ENCODE results near the gene NLN.

The NLN gene

DNA sequence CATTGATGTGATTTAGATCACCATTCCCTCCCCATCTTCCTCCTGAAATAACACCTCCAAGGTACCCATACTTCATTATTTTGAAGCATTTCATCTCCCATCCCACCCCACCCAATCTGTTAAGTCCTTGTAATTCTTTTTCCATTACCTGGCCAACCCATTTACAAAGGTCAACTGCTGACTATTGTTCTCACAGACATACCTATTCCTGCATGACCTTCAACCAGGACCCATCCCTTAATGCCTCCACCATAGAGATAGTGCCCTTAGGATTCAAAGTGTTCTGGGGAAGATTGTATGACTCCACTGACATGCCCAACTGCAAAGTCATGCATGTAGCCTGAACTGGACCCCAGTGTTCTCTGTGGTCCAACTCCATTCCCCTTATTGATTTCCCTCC lies 91.2 kb downstream of the NLN start:
- H3K4me3 ChIP-seq (ENCODE audit: insufficient read depth in 1 of 2, low read depth in 1 of 2, low read length in 2 of 2): no peak overlapping the region
- no peak overlapping the region for H3K4me2 ChIP-seq (ENCODE audit: low read length, poor library complexity, severe bottlenecking)
- no peak overlapping the region for H2AFZ ChIP-seq (ENCODE audit: low read depth, low read length)
- H3K27me3 ChIP-seq (ENCODE audit: control insufficient read depth in 1 of 2, insufficient read depth in 1 of 2, low read length in 2 of 2): no peaks in the 10 kb centered on the region
- H3K14ac ChIP-seq (ENCODE audit: low read length in 2 of 2): no peak overlapping the region
- no peak overlapping the region for H2AK5ac ChIP-seq (ENCODE audit: low read length, severe bottlenecking)
- H3K27ac ChIP-seq (ENCODE audit: low read length, poor library complexity, severe bottlenecking): no peak overlapping the region
- H3K4me1 ChIP-seq (ENCODE audit: control insufficient read depth, insufficient read depth, low read depth, low read length): peaks cover under 1% of the 10 kb centered on the region
- H4K91ac ChIP-seq (ENCODE audit: low read length): no peak overlapping the region
- no peak overlapping the region for H3K4ac ChIP-seq (ENCODE audit: low read depth in 1 of 2, low read length in 2 of 2)
- H2BK15ac ChIP-seq (ENCODE audit: low read depth, poor library complexity, severe bottlenecking): no peak overlapping the region
- H2BK5ac ChIP-seq (ENCODE audit: low read depth, low read length, poor library complexity, severe bottlenecking): no peak overlapping the region
- no peak for DNase-seq
- H3K79me1 ChIP-seq (replicated peaks; ENCODE audit: low read length, poor library complexity, severe bottlenecking): peaks cover 5% of the 10 kb centered on the region
- no peak overlapping the region for H3K23ac ChIP-seq (ENCODE audit: low read length in 2 of 2)
- no peaks in the 10 kb centered on the region for H3K9me3 ChIP-seq (ENCODE audit: control insufficient read depth, low read length)
- no peak overlapping the region for H3K9ac ChIP-seq (ENCODE audit: low read length)
- no peak overlapping the region for H4K8ac ChIP-seq (ENCODE audit: low read length)
- no peak overlapping the region for H3K18ac ChIP-seq (ENCODE audit: low read depth in 1 of 2, low read length in 2 of 2)
- H2BK12ac ChIP-seq (ENCODE audit: low read length in 2 of 2): no peak overlapping the region
- peaks cover 0 to 39% of the 10 kb centered on the region in 2 experiments for H3K36me3 ChIP-seq (ENCODE audit: control insufficient read depth in 1 of 2, insufficient read depth in 2 of 2, low read depth in 1 of 2, low read length in 2 of 2)
- H2BK120ac ChIP-seq (ENCODE audit: low read depth, low read length): no peak overlapping the region

DNA sequence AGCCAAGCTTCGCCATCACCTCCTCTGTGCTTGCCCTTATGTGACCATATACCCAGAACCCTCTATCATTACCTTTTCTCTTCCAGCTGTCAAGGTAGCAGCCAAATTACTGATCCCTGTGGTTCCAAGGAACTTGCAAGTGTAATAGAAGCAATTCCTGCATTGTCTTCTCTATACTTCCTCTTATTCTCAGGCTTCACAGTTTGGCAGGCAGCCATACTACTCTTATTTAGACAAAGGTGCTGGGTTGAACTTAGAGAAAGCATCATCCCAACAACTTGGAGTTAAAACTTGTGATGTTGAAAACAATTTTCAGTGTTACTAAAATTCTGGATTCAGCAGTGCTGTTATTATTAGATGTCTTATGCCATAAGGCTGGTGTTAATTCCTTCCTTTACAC lies 93.2 kb downstream of the NLN start:
- no peak overlapping the region for H3K4ac ChIP-seq (ENCODE audit: low read depth in 1 of 2, low read length in 2 of 2)
- no peak overlapping the region for H3K14ac ChIP-seq (ENCODE audit: low read length in 2 of 2)
- no peak overlapping the region for H2BK12ac ChIP-seq (ENCODE audit: low read length in 2 of 2)
- H4K8ac ChIP-seq (ENCODE audit: low read length): no peak overlapping the region
- H3K9me3 ChIP-seq (ENCODE audit: control insufficient read depth, low read length): no peaks in the 10 kb centered on the region
- H2AK5ac ChIP-seq (ENCODE audit: low read length, severe bottlenecking): no peak overlapping the region
- H2BK5ac ChIP-seq (ENCODE audit: low read depth, low read length, poor library complexity, severe bottlenecking): no peak overlapping the region
- no peak overlapping the region for H2AFZ ChIP-seq (ENCODE audit: low read depth, low read length)
- H3K27me3 ChIP-seq (ENCODE audit: control insufficient read depth in 1 of 2, insufficient read depth in 1 of 2, low read length in 2 of 2): no peaks in the 10 kb centered on the region
- no peak overlapping the region for H3K18ac ChIP-seq (ENCODE audit: low read depth in 1 of 2, low read length in 2 of 2)
- no peak overlapping the region for H4K91ac ChIP-seq (ENCODE audit: low read length)
- no peak for DNase-seq
- H3K4me3 ChIP-seq (ENCODE audit: insufficient read depth in 1 of 2, low read depth in 1 of 2, low read length in 2 of 2): no peak overlapping the region
- H3K79me1 ChIP-seq (replicated peaks; ENCODE audit: low read length, poor library complexity, severe bottlenecking): peaks cover 6% of the 10 kb centered on the region
- no peak overlapping the region for H3K9ac ChIP-seq (ENCODE audit: low read length)
- H3K36me3 ChIP-seq (ENCODE audit: control insufficient read depth in 1 of 2, insufficient read depth in 2 of 2, low read depth in 1 of 2, low read length in 2 of 2): peaks cover 0 to 44% of the 10 kb centered on the region in 2 experiments
- no peak overlapping the region for H3K27ac ChIP-seq (ENCODE audit: low read length, poor library complexity, severe bottlenecking)
- no peaks in the 10 kb centered on the region for H3K4me1 ChIP-seq (ENCODE audit: control insufficient read depth, insufficient read depth, low read depth, low read length)
- no peak overlapping the region for H2BK15ac ChIP-seq (ENCODE audit: low read depth, poor library complexity, severe bottlenecking)
- no peak overlapping the region for H3K4me2 ChIP-seq (ENCODE audit: low read length, poor library complexity, severe bottlenecking)
- H2BK120ac ChIP-seq (ENCODE audit: low read depth, low read length): no peak overlapping the region
- WGBS: 97% methylated on average over 1 of the region's 1 CpG
- H3K23ac ChIP-seq (ENCODE audit: low read length in 2 of 2): no peak overlapping the region

DNA sequence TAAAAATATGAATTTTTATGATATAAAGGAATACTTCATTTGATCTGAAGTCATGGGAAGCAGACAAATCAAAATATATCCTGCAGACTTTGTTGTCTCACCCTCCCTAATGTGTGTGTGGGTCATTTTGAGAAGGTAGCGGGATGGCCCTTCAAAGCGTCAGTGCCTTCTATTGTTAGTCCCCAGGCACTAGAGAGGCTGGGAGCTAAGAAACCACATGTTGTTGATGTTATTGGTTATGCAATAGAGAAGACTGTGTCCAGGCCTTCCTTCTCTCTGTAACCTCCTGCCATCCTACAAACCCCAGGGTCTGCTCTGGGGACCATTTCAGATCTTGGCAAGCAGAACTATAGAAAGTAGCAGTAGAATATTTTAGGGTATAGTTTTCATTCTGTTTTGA lies 94.7 kb downstream of the NLN start:
- DNase-seq: peak; percentile 45
- Histone ChIP-seq H4K8ac (ENCODE audit: low read length) (no peak overlapping the region), H3K14ac (ENCODE audit: low read length in 2 of 2) (no peak overlapping the region), H3K27ac (ENCODE audit: low read length, poor library complexity, severe bottlenecking) (no peak overlapping the region), H2BK12ac (ENCODE audit: low read length in 2 of 2) (no peak overlapping the region), H3K4me2 (ENCODE audit: low read length, poor library complexity, severe bottlenecking) (no peak overlapping the region), H2AK5ac (ENCODE audit: low read length, severe bottlenecking) (no peak overlapping the region), H2BK120ac (ENCODE audit: low read depth, low read length) (no peak overlapping the region), H4K91ac (ENCODE audit: low read length) (no peak overlapping the region), H3K27me3 (ENCODE audit: control insufficient read depth in 1 of 2, insufficient read depth in 1 of 2, low read length in 2 of 2) (no peaks in the 10 kb centered on the region), H3K4ac (ENCODE audit: low read depth in 1 of 2, low read length in 2 of 2) (no peak overlapping the region), H3K23ac (ENCODE audit: low read length in 2 of 2) (no peak overlapping the region), H2AFZ (ENCODE audit: low read depth, low read length) (no peak overlapping the region), H3K18ac (ENCODE audit: low read depth in 1 of 2, low read length in 2 of 2) (no peak overlapping the region), H3K36me3 (ENCODE audit: control insufficient read depth in 1 of 2, insufficient read depth in 2 of 2, low read depth in 1 of 2, low read length in 2 of 2) (peaks cover 0 to 44% of the 10 kb centered on the region in 2 experiments), H3K4me3 (ENCODE audit: insufficient read depth in 1 of 2, low read depth in 1 of 2, low read length in 2 of 2) (no peak overlapping the region), H3K9ac (ENCODE audit: low read length) (no peak overlapping the region), H2BK15ac (ENCODE audit: low read depth, poor library complexity, severe bottlenecking) (no peak overlapping the region), H3K79me1 (replicated peaks; ENCODE audit: low read length, poor library complexity, severe bottlenecking) (peaks cover 6% of the 10 kb centered on the region), H3K4me1 (ENCODE audit: control insufficient read depth, insufficient read depth, low read depth, low read length) (no peaks in the 10 kb centered on the region), H2BK5ac (ENCODE audit: low read depth, low read length, poor library complexity, severe bottlenecking) (no peak overlapping the region), H3K9me3 (ENCODE audit: control insufficient read depth, low read length) (no peaks in the 10 kb centered on the region)
- WGBS: 94% methylated on average over 2 of the region's 2 CpGs

DNA sequence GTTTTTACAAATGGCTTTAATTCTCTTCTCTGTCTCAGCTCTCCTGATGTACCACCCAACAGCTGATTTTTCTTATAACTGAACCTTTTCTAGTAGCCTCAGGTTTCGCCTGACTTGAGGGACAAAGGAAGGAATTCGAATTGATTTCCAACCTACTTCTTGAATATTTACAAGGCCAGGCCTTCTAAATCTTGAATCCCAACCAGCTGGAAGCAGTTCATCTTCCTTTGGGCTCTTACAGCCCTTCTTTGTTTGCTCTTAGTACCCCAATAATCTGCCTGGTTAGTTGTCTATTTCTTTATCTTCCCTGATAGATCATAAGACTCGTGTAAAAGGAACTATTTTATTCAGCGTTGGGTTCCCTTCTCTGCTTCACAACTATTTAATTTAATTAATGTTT lies 95.9 kb downstream of the NLN start:
- Histone ChIP-seq H3K4me1 (ENCODE audit: control insufficient read depth, insufficient read depth, low read depth, low read length) (peaks cover 2% of the 10 kb centered on the region), H2BK12ac (ENCODE audit: low read length in 2 of 2) (no peak overlapping the region), H2BK15ac (ENCODE audit: low read depth, poor library complexity, severe bottlenecking) (no peak overlapping the region), H2AK5ac (ENCODE audit: low read length, severe bottlenecking) (no peak overlapping the region), H3K14ac (ENCODE audit: low read length in 2 of 2) (no peak overlapping the region), H3K18ac (ENCODE audit: low read depth in 1 of 2, low read length in 2 of 2) (no peak overlapping the region), H3K4me3 (ENCODE audit: insufficient read depth in 1 of 2, low read depth in 1 of 2, low read length in 2 of 2) (no peak overlapping the region), H4K91ac (ENCODE audit: low read length) (no peak overlapping the region), H3K4ac (ENCODE audit: low read depth in 1 of 2, low read length in 2 of 2) (no peak overlapping the region), H2BK5ac (ENCODE audit: low read depth, low read length, poor library complexity, severe bottlenecking) (no peak overlapping the region), H3K4me2 (ENCODE audit: low read length, poor library complexity, severe bottlenecking) (no peak overlapping the region), H3K27ac (ENCODE audit: low read length, poor library complexity, severe bottlenecking) (no peak overlapping the region), H3K9ac (ENCODE audit: low read length) (no peak overlapping the region), H3K27me3 (ENCODE audit: control insufficient read depth in 1 of 2, insufficient read depth in 1 of 2, low read length in 2 of 2) (no peaks in the 10 kb centered on the region), H3K23ac (ENCODE audit: low read length in 2 of 2) (no peak overlapping the region), H4K8ac (ENCODE audit: low read length) (no peak overlapping the region), H3K79me1 (replicated peaks; ENCODE audit: low read length, poor library complexity, severe bottlenecking) (peaks cover 8% of the 10 kb centered on the region), H3K9me3 (ENCODE audit: control insufficient read depth, low read length) (no peaks in the 10 kb centered on the region), H2BK120ac (ENCODE audit: low read depth, low read length) (no peak overlapping the region), H2AFZ (ENCODE audit: low read depth, low read length) (no peak overlapping the region), H3K36me3 (ENCODE audit: control insufficient read depth in 1 of 2, insufficient read depth in 2 of 2, low read depth in 1 of 2, low read length in 2 of 2) (peaks cover 0 to 47% of the 10 kb centered on the region in 2 experiments)
- DNase-seq: no peak
- WGBS: 98% methylated on average over 4 of the region's 4 CpGs
